Suppressor macrophage treated with lipopolysaccharide for 4 hours (primary cell): ENCODE data around the gene LYRM1.
"Not testable (repeated sequence)": the region's sequence is repeated elsewhere in the genome, so short reads cannot be mapped to it uniquely, and the experiment has no call there.

Experiments
- DNase-seq: peaks from one replicate; pipeline ENCODE4 v3.0.0-alpha.2; 2020

LYRM1 gene

GRCh38 chr16:20940871-20941635, 40.5 kb downstream of the LYRM1 start:
- peak; percentile 46 for DNase-seq

GRCh38 chr16:20941636-20941926, 41.0 kb downstream of the LYRM1 start:
- DNase-seq = no peak

- DNase-seq = peak; percentile 12
Measured at GRCh38 chr16:20942256-20942655, 41.7 kb downstream of the LYRM1 start.

GRCh38 chr16:20944861-20945574, 44.4 kb downstream of the LYRM1 start:
- peak; percentile 21 for DNase-seq

GRCh38 chr16:20945575-20945875, 45.0 kb downstream of the LYRM1 start:
- DNase-seq = not testable (repeated sequence)

GRCh38 chr16:20946015-20946629, 45.6 kb downstream of the LYRM1 start:
- no peak for DNase-seq

- DNase-seq = no peak
Measured at GRCh38 chr16:20948444-20948843, 47.9 kb downstream of the LYRM1 start.

- no peak for DNase-seq
Measured at GRCh38 chr16:20949660-20950059, 49.1 kb downstream of the LYRM1 start.

GRCh38 chr16:20950294-20950693, 49.7 kb downstream of the LYRM1 start:
- no peak for DNase-seq

- DNase-seq = no peak
Measured at GRCh38 chr16:20952139-20952920, 51.8 kb downstream of the LYRM1 start.

GRCh38 chr16:20954574-20954973, 54.0 kb downstream of the LYRM1 start:
- DNase-seq = no peak

GRCh38 chr16:20956319-20956718, 55.7 kb downstream of the LYRM1 start:
- no peak for DNase-seq

- no peak for DNase-seq
Measured at GRCh38 chr16:20957153-20957552, 56.6 kb downstream of the LYRM1 start.

GRCh38 chr16:20960899-20961298, 60.3 kb downstream of the LYRM1 start:
- no peak for DNase-seq

GRCh38 chr16:20968765-20969164, 68.2 kb downstream of the LYRM1 start:
- DNase-seq = no peak

GRCh38 chr16:20969386-20969785, 68.8 kb downstream of the LYRM1 start:
- no peak for DNase-seq

- no peak for DNase-seq
Measured at GRCh38 chr16:20971401-20971800, 70.8 kb downstream of the LYRM1 start.

- DNase-seq = not testable (repeated sequence)
Measured at GRCh38 chr16:20973201-20973600, 72.6 kb downstream of the LYRM1 start.
